ENCODE measurements around the gene GLTP.

Gene GLTP

DNA sequence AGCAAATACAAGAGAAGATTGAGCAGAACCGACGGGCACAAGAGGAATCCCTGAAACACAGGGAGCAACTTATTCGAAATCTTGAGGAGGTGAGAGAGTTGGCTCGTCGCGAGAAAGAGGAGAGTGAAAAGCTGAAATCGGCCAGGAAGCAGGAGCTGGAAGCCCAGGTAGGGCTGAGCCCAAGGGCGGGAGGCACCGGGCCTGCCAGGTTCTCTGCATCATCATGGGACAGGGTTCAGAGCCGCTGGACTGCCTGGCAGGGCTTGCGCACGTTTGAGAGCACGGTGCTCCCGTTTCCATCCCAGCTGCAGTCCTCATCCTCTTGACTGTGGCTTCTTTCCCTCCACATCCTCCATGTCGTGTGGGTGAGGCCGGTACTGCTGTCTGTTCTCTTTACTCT lies 34.1 kb upstream of the GLTP start:
- DNase-seq (ENCODE audit: low spot score) = no peak
- TF ChIP-seq, protein P1, sequence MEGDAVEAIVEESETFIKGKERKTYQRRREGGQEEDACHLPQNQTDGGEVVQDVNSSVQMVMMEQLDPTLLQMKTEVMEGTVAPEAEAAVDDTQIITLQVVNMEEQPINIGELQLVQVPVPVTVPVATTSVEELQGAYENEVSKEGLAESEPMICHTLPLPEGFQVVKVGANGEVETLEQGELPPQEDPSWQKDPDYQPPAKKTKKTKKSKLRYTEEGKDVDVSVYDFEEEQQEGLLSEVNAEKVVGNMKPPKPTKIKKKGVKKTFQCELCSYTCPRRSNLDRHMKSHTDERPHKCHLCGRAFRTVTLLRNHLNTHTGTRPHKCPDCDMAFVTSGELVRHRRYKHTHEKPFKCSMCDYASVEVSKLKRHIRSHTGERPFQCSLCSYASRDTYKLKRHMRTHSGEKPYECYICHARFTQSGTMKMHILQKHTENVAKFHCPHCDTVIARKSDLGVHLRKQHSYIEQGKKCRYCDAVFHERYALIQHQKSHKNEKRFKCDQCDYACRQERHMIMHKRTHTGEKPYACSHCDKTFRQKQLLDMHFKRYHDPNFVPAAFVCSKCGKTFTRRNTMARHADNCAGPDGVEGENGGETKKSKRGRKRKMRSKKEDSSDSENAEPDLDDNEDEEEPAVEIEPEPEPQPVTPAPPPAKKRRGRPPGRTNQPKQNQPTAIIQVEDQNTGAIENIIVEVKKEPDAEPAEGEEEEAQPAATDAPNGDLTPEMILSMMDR (IDR thresholded peaks at IDR 0.05; ENCODE audit: extremely low read depth, missing control alignments) = no peak

DNA sequence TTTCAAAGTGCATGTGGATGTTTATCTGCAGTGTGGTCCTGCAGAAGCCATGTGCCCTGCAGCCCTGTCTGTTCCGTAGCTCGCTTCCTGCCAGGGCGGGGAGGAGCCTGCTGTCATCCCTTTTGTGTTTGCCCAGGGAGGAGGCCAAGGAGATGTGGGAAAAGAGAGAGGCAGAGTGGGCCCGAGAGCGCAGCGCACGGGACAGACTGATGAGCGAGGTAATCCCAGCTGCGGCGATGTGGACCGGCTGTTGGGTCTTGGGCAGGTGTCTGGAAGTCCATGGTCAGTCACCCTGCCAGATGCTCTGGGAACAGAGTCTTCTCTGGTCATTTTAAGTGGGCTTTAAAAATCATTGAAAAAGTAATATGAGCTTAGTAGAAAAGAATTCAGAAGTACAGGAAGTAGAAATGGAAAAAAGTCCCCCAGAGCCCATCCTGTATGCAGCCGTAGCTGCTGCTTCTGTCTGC lies 32.5 kb upstream of the GLTP start:
- TF ChIP-seq, protein P1 (IDR thresholded peaks at IDR 0.05; ENCODE audit: extremely low read depth, missing control alignments) = no peak
- no peak for DNase-seq (ENCODE audit: low spot score)

DNA sequence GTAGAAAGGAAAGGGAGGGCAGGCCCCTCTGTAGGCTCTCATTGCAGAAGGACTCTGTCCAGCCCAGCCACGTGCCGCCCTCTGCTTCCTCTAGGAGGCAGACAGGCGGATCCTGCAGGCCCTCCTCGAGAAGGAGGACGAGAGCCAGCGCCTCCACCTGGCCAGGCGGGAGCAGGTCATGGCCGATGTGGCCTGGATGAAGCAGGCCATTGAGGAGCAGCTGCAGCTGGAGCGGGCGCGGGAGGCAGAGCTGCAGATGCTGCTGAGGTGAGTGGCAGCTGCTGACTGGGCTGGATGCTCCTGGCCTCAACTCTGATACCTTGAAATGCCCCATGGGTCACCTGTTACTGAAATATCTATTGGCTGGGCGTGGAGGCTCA lies 30.6 kb upstream of the GLTP start:
- TF ChIP-seq, protein P1 (IDR thresholded peaks at IDR 0.05; ENCODE audit: extremely low read depth, missing control alignments) = peak; percentile 5

DNA sequence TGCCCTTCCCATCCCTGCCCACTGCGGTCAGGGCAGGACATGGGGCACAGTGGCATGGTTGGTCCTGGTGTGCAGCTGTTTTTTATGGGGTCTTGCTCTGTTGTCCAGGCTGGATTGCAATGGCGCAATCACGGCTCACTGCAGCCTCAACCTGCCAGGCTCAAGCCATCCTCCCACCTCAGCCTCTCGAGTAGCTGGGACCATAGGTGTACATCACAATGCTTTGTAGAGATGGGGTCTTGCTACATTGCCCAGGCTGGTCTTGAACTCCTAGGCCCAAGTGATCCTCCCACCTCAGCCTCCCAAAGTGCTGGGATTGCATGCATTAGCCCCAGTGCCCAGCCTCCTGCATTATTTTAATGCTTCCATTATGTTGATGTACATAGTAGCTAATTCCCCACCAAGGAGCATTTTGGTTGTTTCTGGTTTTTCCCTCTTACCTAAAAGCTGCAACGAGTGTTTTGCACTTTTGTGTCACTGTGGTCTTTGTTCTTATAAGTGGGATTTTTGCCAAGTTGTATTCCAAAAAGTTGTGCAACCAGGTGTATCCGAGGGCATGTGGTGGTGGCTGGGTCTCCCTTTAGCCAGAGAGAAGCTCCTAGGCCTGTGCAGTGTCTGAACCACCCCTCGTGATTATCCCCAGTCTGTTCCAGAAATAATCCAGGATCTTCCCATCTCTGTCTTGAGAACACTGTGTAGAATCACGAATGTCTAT lies 30.1 kb upstream of the GLTP start:
- no peak for DNase-seq (ENCODE audit: low spot score)

More for the DNA sequence above, 30.6 kb upstream of the GLTP start:
- DNase-seq (ENCODE audit: low spot score) = no peak

DNA sequence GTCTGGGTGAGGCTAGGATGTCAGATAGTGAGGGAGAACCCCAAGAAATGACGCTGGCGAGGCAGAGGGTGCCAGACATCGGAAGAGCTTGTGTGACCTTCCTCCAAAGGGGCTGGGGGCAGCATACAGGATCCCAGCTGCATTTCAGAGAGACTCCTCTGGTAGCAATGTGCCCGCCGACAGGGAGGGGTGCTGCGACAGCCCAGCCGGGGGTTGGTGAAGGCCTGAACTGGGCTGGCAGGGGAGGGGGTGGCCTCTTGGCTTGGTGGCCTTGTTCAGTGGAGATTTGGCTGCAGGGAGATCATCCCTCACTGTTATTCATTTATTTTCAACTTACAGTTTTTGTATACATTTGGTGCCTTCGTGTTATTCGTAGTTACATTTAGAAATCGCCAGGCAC lies 25.0 kb upstream of the GLTP start:
- TF ChIP-seq, protein P1 (IDR thresholded peaks at IDR 0.05; ENCODE audit: extremely low read depth, missing control alignments) = no peak

More for the DNA sequence above, 30.1 kb upstream of the GLTP start:
- TF ChIP-seq, protein P1 (IDR thresholded peaks at IDR 0.05; ENCODE audit: extremely low read depth, missing control alignments) = no peak

DNA sequence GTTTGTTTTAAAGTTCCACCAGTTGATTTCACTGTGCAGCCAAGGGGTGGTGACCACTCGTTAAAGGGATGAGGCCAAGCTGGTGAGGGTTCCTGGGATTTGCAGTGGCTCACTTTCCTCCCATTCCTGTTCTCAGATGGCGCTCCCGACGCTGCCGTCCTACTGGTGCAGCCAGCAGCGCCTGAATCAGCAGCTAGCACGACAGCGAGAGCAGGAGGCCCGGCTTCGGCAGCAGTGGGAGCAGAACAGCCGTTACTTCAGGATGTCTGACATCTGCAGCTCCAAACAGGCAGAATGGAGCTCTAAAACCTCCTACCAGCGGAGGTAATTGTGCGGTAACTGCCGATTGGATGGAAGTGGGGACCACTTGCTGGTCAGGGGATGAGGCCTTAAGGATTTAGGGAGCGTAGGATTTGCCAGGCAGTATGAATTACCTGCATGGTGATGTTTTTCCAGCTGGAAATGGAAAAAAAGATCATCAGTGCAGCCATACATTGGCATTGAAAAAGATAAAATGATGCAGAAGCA lies 22.6 kb upstream of the GLTP start:
- DNase-seq (ENCODE audit: low spot score) = no peak
- TF ChIP-seq, protein P1 (IDR thresholded peaks at IDR 0.05; ENCODE audit: extremely low read depth, missing control alignments) = no peak

More for the DNA sequence above, 25.0 kb upstream of the GLTP start:
- no peak for DNase-seq (ENCODE audit: low spot score)

DNA sequence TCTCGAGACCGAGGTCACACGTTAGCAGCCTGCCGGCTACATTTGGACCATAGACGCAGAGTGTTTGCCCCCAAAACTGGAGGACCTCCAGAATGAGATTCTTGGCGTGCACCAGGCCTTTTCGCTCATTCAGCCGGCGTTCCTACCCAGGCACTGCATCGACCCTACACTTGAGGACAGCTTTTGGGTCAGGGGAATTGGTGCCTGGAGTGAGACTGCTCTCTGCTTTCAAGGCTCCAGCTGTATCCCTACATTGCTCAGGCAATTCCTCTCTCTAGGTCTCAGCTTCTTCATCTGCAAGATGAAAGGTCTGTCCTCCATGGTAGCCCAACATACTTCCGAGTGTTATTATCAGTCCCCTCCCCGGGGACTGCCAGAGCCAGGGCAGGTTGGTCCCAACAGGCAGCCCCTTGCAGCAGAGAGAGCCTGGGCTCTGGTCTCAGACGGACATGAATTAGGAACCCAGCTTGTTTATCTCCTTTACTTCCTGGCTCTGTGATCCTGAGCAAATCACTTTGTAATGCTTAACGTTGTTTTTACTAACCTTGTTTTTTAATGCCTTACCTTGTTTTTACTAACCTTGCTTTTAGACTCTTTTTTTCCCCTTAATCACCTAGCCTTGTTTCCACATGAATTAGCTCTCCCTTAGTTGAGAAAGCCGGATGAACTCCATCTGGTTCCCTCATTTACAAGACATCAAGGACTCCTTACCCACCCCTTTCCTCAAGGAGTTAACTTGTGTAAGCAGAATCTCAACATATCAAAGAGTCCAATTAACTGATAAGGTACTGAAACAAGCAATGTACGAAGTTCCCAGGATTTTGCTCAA lies 20.6 kb upstream of the GLTP start:
- TF ChIP-seq, protein P1 (IDR thresholded peaks at IDR 0.05; ENCODE audit: extremely low read depth, missing control alignments) = no peak
- DNase-seq (ENCODE audit: low spot score) = peak; percentile 65

Data from GM20000 (cell line).